Mesothelial cell of epicardium (in vitro differentiated cells): ENCODE measurements around the gene PHTF2. TPM values are rescaled to one million over a fixed set of nuclear protein-coding genes. Genes with fewer than 3 reads are reported as not detected.

Experiments
- DNase-seq, 2 experiments: peaks; one replicate each; pipeline ENCODE4 v3.0.0; 2021; ENCODE audit warnings: low spot score in 2 of 2; ENCODE audit not compliant: unreplicated experiment in 2 of 2
- H3K27ac Mint-ChIP-seq: 2 replicates; pipeline ENCODE4 v1.8.0; 2021; ENCODE audit warnings: mixed read lengths
- H3K27me3 Mint-ChIP-seq: 2 replicates; pipeline ENCODE4 v1.8.0; 2021; ENCODE audit warnings: low read depth, mixed read lengths
- H3K36me3 Mint-ChIP-seq: 2 replicates; pipeline ENCODE4 v1.8.0; 2021; ENCODE audit warnings: mixed read lengths
- H3K4me1 Mint-ChIP-seq: 2 replicates; pipeline ENCODE4 v1.8.0; 2021; ENCODE audit warnings: mixed read lengths
- H3K4me3 Mint-ChIP-seq: 2 replicates; pipeline ENCODE4 v1.8.0; 2021; ENCODE audit warnings: mild to moderate bottlenecking, moderate library complexity, mixed read lengths
- H3K9me3 Mint-ChIP-seq: 2 replicates; pipeline ENCODE4 v1.8.0; 2021; ENCODE audit warnings: mixed read lengths
- CTCF ChIP-seq: fragments of 200-600 bp; sonication (generic); IDR thresholded peaks from one replicate; pipeline ENCODE4 v1.5.0; 2021; ENCODE audit warnings: antibody characterized with exemption; ENCODE audit not compliant: unreplicated experiment
- total RNA-seq: library from RNA; stranded (reverse); gene quantifications from 3 replicates; pipeline ENCODE4 v1.2.1, GENCODE V29; 2021

The PHTF2 gene
- total RNA-seq, 1 donor from 2014 or later: 38.2 TPM

DNA sequence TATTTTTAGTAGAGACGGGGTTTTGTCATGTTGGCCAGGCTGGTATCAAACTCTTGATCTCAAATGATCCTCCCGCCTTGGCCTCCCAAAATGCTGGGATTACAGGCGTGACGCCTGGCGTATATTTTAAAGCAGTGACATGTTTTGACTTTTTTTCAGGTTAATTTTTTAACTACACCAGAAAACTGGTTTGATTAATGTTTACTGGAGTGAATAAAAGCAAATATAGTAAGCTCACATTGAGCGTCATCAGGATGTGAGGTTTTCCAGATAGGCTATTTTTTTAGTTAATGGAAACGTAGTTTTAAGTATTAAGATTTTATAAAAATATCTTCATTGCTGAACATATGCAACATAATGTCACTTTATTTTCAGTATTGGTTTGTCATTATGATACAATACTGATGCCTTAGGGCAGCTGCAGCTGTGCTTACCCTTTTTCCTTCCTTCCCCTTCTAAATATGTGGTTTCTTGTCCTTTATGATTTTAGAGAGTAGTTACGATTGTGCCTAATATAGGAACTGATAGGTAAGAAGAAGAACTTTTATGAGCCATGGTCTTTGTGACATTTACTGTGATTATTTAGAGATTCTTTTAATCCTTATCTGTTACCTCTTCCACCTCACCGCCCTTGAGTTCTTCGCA lies 37.6 kb upstream of the PHTF2 start:
- TF ChIP-seq CTCF: no peak
- no peaks in the 10 kb centered on the region for H3K9me3 Mint-ChIP-seq
- no peak for DNase-seq
- peaks cover 4% of the 10 kb centered on the region for H3K36me3 Mint-ChIP-seq
- no peak overlapping the region for H3K4me3 Mint-ChIP-seq
- H3K4me1 Mint-ChIP-seq: peaks cover 11% of the 10 kb centered on the region
- no peak overlapping the region for H3K27ac Mint-ChIP-seq
- H3K27me3 Mint-ChIP-seq: no peaks in the 10 kb centered on the region

DNA sequence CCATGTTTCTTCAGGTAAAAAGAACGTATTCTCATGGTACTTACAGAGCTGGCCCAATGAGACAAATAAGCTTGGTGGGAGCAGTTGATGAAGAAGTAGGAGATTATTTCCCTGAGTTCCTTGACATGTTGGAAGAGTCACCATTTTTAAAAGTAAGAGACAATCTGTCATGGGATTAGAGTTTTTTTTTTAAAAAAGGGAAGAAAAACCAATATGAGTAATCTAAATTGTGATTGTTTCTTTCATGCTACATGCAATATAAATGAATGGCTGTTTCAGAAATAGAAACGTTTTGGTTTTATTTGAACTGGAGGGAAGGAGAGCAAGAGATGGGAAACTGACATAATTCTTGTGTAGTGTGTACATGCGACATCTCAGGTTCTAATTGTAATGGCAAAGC lies 33.1 kb upstream of the PHTF2 start:
- no peak for TF ChIP-seq CTCF
- Mint-ChIP-seq H3K27ac (peak overlapping the region; percentile 72), H3K9me3 (no peaks in the 10 kb centered on the region), H3K4me1 (peaks cover 10% of the 10 kb centered on the region), H3K27me3 (no peaks in the 10 kb centered on the region), H3K36me3 (peaks cover 14% of the 10 kb centered on the region), H3K4me3 (no peak overlapping the region)
- DNase-seq: no peak

DNA sequence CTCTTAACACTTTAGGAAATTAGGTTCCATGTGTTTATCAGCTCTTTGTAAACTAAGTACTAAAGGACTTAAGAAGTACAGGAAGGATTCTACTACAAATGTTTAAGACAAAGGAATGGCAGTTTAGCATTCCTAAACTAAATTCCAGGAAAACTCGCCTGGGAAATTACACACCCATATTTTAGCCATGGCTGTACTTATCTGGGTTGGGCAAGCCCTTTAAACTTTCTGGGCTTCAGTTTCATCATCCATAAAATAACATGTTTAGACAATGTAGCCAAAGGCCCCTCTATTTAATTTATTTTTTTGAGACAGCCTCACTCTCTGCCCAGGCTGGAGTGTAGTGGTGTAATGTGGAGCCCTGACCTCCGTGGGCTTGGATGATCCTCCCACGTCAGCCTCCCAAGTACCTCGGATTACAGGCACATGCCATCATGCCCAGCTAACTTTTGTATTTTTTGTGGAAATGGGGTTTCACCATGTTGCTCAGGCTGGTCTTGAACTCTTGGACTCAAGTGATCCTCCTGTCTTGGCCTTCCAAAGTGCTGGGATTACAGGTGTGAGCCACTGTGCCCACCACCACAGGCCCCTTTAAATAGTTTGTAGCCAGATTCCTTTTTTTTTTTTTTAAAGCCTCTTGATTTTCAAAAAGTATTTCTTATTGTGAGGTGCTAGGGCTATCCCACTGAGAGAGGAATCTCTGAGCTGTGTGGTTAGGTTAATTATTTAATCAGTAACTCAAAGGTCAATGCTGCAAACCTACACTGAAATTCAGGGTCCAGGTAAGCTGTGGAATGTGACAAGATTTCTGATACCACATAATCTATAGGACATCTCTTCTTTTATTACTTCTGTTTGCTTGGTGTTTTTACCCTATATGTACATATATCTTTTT lies 32.4 kb upstream of the PHTF2 start:
- Mint-ChIP-seq H3K4me1 (peaks cover 10% of the 10 kb centered on the region), H3K4me3 (no peak overlapping the region), H3K9me3 (no peaks in the 10 kb centered on the region), H3K27ac (peak overlapping the region; percentile 80), H3K27me3 (no peaks in the 10 kb centered on the region), H3K36me3 (peaks cover 17% of the 10 kb centered on the region)
- no peak for TF ChIP-seq CTCF
- no peak for DNase-seq

GRCh38 chr7:77766801-77767605 lies 31.6 kb upstream of the PHTF2 start:
- Mint-ChIP-seq H3K27me3 (no peaks in the 10 kb centered on the region), H3K9me3 (no peaks in the 10 kb centered on the region), H3K4me3 (no peak overlapping the region), H3K36me3 (peaks cover 17% of the 10 kb centered on the region), H3K4me1 (peaks cover 10% of the 10 kb centered on the region), H3K27ac (peak overlapping the region; percentile 80)
- no peak for DNase-seq
- no peak for TF ChIP-seq CTCF

DNA sequence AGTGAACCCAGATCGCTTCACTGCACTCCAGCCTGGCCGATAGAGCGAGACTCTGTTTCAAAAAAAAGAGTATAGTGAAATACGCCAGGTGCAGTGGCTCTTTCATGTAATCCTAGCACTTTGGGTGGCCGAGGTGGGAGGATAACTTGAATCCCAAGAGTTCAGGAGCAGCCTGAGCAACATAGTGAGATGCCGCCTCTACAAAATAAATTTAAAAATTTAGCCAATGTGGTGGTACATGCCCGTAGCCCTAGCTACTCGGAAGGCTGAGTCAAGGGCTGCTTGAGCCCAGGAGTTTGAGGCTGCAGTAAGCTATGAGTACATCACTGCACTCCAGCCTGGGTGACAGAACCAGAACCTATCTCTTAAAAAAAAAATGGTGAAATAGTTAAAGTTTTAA lies 28.3 kb upstream of the PHTF2 start:
- peaks cover 26% of the 10 kb centered on the region for H3K36me3 Mint-ChIP-seq
- H3K4me1 Mint-ChIP-seq: peaks cover 6% of the 10 kb centered on the region
- no peak for TF ChIP-seq CTCF
- H3K9me3 Mint-ChIP-seq: no peaks in the 10 kb centered on the region
- DNase-seq: no peak
- H3K27ac Mint-ChIP-seq: no peak overlapping the region
- no peak overlapping the region for H3K4me3 Mint-ChIP-seq
- H3K27me3 Mint-ChIP-seq: no peaks in the 10 kb centered on the region
